Right lobe of liver (tissue), 4 donors: Measurements from ENCODE around the gene TOPORS.
"Not testable (repeated sequence)": the region's sequence is repeated elsewhere in the genome, so short reads cannot be mapped to it uniquely, and the experiment has no call there.

Experiments
- POLR2A ChIP-seq: fragments of 450-650 bp; IDR thresholded peaks from one replicate; pipeline ENCODE4 v1.6.1; 2017; ENCODE audit warnings: antibody characterized with exemption, mild to moderate bottlenecking
- TF ChIP-seq, protein P1 (sequence below), 4 donors: fragments of 200-600 bp in 3 of 4; fragments of 450-650 bp in 1 of 4; IDR thresholded peaks; one replicate each; pipeline versions ENCODE4 v1.5.1 to v1.8.0; 2016 to 2022; ENCODE audit warnings: antibody characterized with exemption in 4 of 4, mild to moderate bottlenecking in 2 of 4
- donor health status: DM: no; HTN: no; CAD: no.
- donor health status: DM: no; HTN: no; CAD: no.
- donor health status: DM: no; HTN: yes; CAD: no.

GRCh38 chr9:32599021-32599420 lies 46.6 kb upstream of the TOPORS start:
- TF ChIP-seq, protein P1, sequence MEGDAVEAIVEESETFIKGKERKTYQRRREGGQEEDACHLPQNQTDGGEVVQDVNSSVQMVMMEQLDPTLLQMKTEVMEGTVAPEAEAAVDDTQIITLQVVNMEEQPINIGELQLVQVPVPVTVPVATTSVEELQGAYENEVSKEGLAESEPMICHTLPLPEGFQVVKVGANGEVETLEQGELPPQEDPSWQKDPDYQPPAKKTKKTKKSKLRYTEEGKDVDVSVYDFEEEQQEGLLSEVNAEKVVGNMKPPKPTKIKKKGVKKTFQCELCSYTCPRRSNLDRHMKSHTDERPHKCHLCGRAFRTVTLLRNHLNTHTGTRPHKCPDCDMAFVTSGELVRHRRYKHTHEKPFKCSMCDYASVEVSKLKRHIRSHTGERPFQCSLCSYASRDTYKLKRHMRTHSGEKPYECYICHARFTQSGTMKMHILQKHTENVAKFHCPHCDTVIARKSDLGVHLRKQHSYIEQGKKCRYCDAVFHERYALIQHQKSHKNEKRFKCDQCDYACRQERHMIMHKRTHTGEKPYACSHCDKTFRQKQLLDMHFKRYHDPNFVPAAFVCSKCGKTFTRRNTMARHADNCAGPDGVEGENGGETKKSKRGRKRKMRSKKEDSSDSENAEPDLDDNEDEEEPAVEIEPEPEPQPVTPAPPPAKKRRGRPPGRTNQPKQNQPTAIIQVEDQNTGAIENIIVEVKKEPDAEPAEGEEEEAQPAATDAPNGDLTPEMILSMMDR (IDR thresholded peaks at IDR 0.05): not testable (repeated sequence)
- not testable (repeated sequence) for TF ChIP-seq POLR2A
